ENCODE results near the gene PVALB. TPM values are rescaled to one million over a fixed set of nuclear protein-coding genes. Genes with fewer than 3 reads are reported as not detected.

PVALB gene
- total RNA-seq, 1 donor: not detected

DNA sequence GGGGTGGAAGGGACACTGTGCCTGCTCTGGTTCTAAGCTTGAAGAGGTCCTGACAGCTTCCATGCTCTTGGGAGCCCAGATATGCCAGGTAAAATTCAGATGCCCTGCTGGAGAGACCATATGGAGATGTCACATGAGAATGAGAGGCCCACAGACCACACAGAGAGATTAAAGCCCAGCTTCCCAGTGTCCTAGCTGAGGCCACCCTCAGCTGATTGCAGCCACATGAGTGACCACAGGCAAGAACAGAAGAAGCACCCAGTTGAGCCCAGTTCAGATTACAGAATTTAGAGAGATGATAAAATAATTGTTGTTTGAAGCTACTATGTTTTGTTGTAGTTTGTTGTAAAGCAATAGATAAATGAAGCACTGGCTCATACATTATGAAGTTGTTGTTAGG is 14.4 kb upstream of the PVALB start:
- Histone ChIP-seq H3K4me1 (ENCODE audit: insufficient read depth, low read length) (no peaks in the 10 kb centered on the region), H3K4me2 (ENCODE audit: insufficient read depth, low read length) (no peak overlapping the region), H3K27me3 (ENCODE audit: insufficient read depth, low read length) (peaks cover 13% of the 10 kb centered on the region), H4K20me1 (ENCODE audit: insufficient read depth, low read length) (no peaks in the 10 kb centered on the region), H3K9me3 (ENCODE audit: low read depth, low read length) (no peaks in the 10 kb centered on the region), H3K4me3 (ENCODE audit: insufficient read depth, low read length) (no peak overlapping the region), H3K79me2 (ENCODE audit: insufficient read depth, low read length) (no peaks in the 10 kb centered on the region), H3K27ac (ENCODE audit: low read depth, low read length) (no peak overlapping the region), H2AFZ (ENCODE audit: low read length) (no peak overlapping the region), H3K36me3 (ENCODE audit: insufficient read depth, low read length) (no peaks in the 10 kb centered on the region)
- TF ChIP-seq, protein P1, sequence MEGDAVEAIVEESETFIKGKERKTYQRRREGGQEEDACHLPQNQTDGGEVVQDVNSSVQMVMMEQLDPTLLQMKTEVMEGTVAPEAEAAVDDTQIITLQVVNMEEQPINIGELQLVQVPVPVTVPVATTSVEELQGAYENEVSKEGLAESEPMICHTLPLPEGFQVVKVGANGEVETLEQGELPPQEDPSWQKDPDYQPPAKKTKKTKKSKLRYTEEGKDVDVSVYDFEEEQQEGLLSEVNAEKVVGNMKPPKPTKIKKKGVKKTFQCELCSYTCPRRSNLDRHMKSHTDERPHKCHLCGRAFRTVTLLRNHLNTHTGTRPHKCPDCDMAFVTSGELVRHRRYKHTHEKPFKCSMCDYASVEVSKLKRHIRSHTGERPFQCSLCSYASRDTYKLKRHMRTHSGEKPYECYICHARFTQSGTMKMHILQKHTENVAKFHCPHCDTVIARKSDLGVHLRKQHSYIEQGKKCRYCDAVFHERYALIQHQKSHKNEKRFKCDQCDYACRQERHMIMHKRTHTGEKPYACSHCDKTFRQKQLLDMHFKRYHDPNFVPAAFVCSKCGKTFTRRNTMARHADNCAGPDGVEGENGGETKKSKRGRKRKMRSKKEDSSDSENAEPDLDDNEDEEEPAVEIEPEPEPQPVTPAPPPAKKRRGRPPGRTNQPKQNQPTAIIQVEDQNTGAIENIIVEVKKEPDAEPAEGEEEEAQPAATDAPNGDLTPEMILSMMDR (IDR thresholded peaks at IDR 0.05; ENCODE audit: extremely low read depth, low read depth, low read length): no peak
- DNase-seq (ENCODE audit: insufficient read length, low spot score, missing footprints): no peak

DNA sequence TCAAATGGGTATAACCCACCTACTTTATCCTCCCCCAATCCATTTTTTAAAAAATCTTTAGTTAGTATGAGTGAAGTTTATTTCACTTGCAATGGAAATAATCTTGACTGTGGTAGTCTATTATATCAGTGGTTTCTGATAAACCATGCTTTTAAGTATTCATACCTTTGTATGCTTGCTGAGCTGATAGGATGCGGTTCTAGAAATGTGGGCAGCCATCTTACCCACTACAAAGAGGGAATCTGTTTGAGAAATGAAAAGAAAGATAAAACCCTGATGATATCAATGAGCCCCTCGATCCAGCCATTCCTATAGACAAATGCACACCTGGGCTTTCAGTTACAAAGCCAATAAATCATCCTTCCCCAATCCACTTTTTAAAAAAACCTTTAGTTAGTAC is 13.8 kb upstream of the PVALB start:
- H3K4me1 ChIP-seq (ENCODE audit: insufficient read depth, low read length): no peaks in the 10 kb centered on the region
- no peak overlapping the region for H3K27ac ChIP-seq (ENCODE audit: low read depth, low read length)
- H3K4me2 ChIP-seq (ENCODE audit: insufficient read depth, low read length): no peak overlapping the region
- no peaks in the 10 kb centered on the region for H4K20me1 ChIP-seq (ENCODE audit: insufficient read depth, low read length)
- no peak overlapping the region for H2AFZ ChIP-seq (ENCODE audit: low read length)
- H3K9me3 ChIP-seq (ENCODE audit: low read depth, low read length): no peaks in the 10 kb centered on the region
- TF ChIP-seq, protein P1 (IDR thresholded peaks at IDR 0.05; ENCODE audit: extremely low read depth, low read depth, low read length): no peak
- no peak for DNase-seq (ENCODE audit: insufficient read length, low spot score, missing footprints)
- H3K4me3 ChIP-seq (ENCODE audit: insufficient read depth, low read length): no peak overlapping the region
- H3K27me3 ChIP-seq (ENCODE audit: insufficient read depth, low read length): peaks cover 13% of the 10 kb centered on the region
- no peaks in the 10 kb centered on the region for H3K36me3 ChIP-seq (ENCODE audit: insufficient read depth, low read length)
- H3K79me2 ChIP-seq (ENCODE audit: insufficient read depth, low read length): no peaks in the 10 kb centered on the region

DNA sequence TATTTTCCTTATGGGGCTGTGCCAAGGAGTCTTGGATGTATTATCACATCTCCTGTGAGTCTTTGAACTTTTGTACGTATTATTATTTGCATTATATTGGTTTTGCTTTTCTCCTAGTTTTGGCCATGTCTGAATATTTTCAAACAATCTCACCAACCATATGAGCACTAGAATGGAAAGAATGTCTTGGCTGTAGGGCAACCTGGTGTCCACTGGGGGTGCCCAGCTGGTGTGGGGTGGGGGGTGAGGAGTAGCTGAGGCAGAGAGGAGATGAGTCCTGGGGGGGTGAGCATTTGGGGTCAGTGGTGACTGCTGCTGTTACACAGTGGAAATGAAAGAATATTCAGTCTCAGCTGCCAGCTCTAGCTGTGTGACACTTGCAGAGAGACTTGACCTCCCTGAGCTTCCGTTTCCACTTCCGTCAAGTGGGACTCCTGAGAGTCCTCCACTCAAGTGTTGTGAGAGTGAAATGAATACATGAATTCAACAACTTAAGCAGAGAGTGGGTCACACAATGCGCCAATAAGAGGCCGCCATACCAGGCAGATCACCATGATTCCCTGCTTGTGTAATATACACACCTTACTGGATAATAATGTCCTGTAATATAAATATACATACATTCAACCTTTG is 12.7 kb upstream of the PVALB start:
- Histone ChIP-seq H3K36me3 (ENCODE audit: insufficient read depth, low read length) (no peaks in the 10 kb centered on the region), H4K20me1 (ENCODE audit: insufficient read depth, low read length) (no peaks in the 10 kb centered on the region), H3K79me2 (ENCODE audit: insufficient read depth, low read length) (no peaks in the 10 kb centered on the region), H3K4me2 (ENCODE audit: insufficient read depth, low read length) (no peak overlapping the region), H3K27ac (ENCODE audit: low read depth, low read length) (no peak overlapping the region), H3K27me3 (ENCODE audit: insufficient read depth, low read length) (peaks cover 13% of the 10 kb centered on the region), H3K4me1 (ENCODE audit: insufficient read depth, low read length) (no peaks in the 10 kb centered on the region), H3K4me3 (ENCODE audit: insufficient read depth, low read length) (no peak overlapping the region), H3K9me3 (ENCODE audit: low read depth, low read length) (no peaks in the 10 kb centered on the region), H2AFZ (ENCODE audit: low read length) (no peak overlapping the region)
- TF ChIP-seq, protein P1 (IDR thresholded peaks at IDR 0.05; ENCODE audit: extremely low read depth, low read depth, low read length): no peak
- DNase-seq (ENCODE audit: insufficient read length, low spot score, missing footprints): no peak

DNA sequence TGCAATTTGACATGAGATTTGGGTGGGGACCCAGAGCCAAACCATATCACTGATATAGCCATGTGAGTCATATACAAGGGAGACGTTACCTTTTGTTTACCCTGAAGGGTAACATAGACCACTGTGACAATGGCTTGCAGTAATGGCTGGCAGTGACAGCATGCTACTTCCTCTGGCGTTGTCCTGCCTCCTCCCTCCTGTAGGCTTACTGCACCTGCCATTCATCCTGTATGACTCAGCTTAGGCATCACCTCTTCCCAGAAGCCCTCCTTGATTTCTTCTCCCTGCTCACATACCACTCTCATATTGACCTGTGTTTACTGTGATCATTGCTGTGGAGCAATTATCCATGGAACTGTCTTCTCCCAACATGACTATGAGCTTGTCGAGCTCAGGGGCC is 12.0 kb upstream of the PVALB start:
- Histone ChIP-seq H4K20me1 (ENCODE audit: insufficient read depth, low read length) (no peaks in the 10 kb centered on the region), H3K4me2 (ENCODE audit: insufficient read depth, low read length) (no peak overlapping the region), H3K4me3 (ENCODE audit: insufficient read depth, low read length) (no peak overlapping the region), H3K4me1 (ENCODE audit: insufficient read depth, low read length) (no peaks in the 10 kb centered on the region), H2AFZ (ENCODE audit: low read length) (no peak overlapping the region), H3K27me3 (ENCODE audit: insufficient read depth, low read length) (peaks cover 13% of the 10 kb centered on the region), H3K27ac (ENCODE audit: low read depth, low read length) (no peak overlapping the region), H3K79me2 (ENCODE audit: insufficient read depth, low read length) (no peaks in the 10 kb centered on the region), H3K9me3 (ENCODE audit: low read depth, low read length) (no peaks in the 10 kb centered on the region), H3K36me3 (ENCODE audit: insufficient read depth, low read length) (no peaks in the 10 kb centered on the region)
- TF ChIP-seq, protein P1 (IDR thresholded peaks at IDR 0.05; ENCODE audit: extremely low read depth, low read depth, low read length): no peak
- no peak for DNase-seq (ENCODE audit: insufficient read length, low spot score, missing footprints)

All from osteoblast (primary cell).